Lower lobe of right lung (tissue), 2 donors: ENCODE data around the gene SLC17A7. TPM values are rescaled to one million over a fixed set of nuclear protein-coding genes. Genes with fewer than 3 reads are reported as not detected.

Experiments
- ATAC-seq, 2 donors: fragments of 200-7000 bp; cut with Tn5 transposase; one replicate each; pipeline ENCODE4 v1.9.1; 2020 to 2022; ENCODE audit warnings: mild to moderate bottlenecking in 2 of 2, moderate library complexity in 2 of 2
- DNase-seq: peaks from one replicate; pipeline ENCODE4 v3.0.0-alpha.2; 2020
- H3K27ac ChIP-seq: fragments of 200-600 bp; one replicate; pipeline ENCODE4 v1.8.0; 2022
- H3K27me3 ChIP-seq: fragments of 200-600 bp; one replicate; pipeline ENCODE4 v1.8.0; 2022; ENCODE audit warnings: low read depth
- H3K36me3 ChIP-seq: fragments of 200-600 bp; one replicate; pipeline ENCODE4 v1.8.0; 2022; ENCODE audit warnings: mild to moderate bottlenecking
- H3K4me1 ChIP-seq: fragments of 200-600 bp; one replicate; pipeline ENCODE4 v1.8.0; 2022
- H3K4me3 ChIP-seq: fragments of 200-600 bp; one replicate; pipeline ENCODE4 v1.8.0; 2022; ENCODE audit warnings: mild to moderate bottlenecking
- H3K9me3 ChIP-seq: fragments of 200-600 bp; one replicate; pipeline ENCODE4 v1.8.0; 2022
- CTCF ChIP-seq: fragments of 200-600 bp; IDR thresholded peaks from one replicate; pipeline ENCODE4 v1.8.0; 2022; ENCODE audit warnings: antibody characterized with exemption, mild to moderate bottlenecking
- intact Hi-C: fragments of 100-400 bp; cut with DNase I; formaldehyde crosslinking; loops from one replicate; pipeline ENCODE4 v1.11.0; 2022
- total RNA-seq: library from RNA; stranded (reverse); fragmentation: NEBNext Ultra II Directional; extraction: Animal tissue kit (Norgen Biotek cat#: 25700); gene quantifications from one replicate; pipeline ENCODE4 v1.2.1, GENCODE V29; 2021
- donor health status: DM: no; HTN: yes; CAD: no; lungs with severe emphysema.

SLC17A7 gene
- total RNA-seq, 1 donor from 2014 or later = 0.56 TPM

GRCh38 chr19:49421039-49421877, 20.1 kb downstream of the SLC17A7 start:
- Histone ChIP-seq H3K36me3 (no peaks in the 10 kb centered on the region), H3K27ac (no peak overlapping the region), H3K4me1 (peaks cover 27% of the 10 kb centered on the region), H3K4me3 (peak overlapping the region; percentile 41), H3K9me3 (no peaks in the 10 kb centered on the region), H3K27me3 (peaks cover 78% of the 10 kb centered on the region)
- no peak for TF ChIP-seq CTCF
- ATAC-seq (peak; percentile 67 to 86), DNase-seq (peak; percentile 77)
- intact Hi-C loops = no loop called here

- Histone ChIP-seq H3K36me3 (no peaks in the 10 kb centered on the region), H3K27ac (no peak overlapping the region), H3K9me3 (no peaks in the 10 kb centered on the region), H3K4me1 (peaks cover 27% of the 10 kb centered on the region), H3K27me3 (peaks cover 70% of the 10 kb centered on the region), H3K4me3 (no peak overlapping the region)
- intact Hi-C loops = no loop called here
- no peak for ATAC-seq
- TF ChIP-seq CTCF = no peak
- DNase-seq = no peak
Measured at GRCh38 chr19:49420227-49420626, 21.1 kb downstream of the SLC17A7 start.

GRCh38 chr19:49419173-49419572, 22.2 kb downstream of the SLC17A7 start:
- no peak for ATAC-seq
- Histone ChIP-seq H3K9me3 (no peaks in the 10 kb centered on the region), H3K4me3 (no peak overlapping the region), H3K36me3 (no peaks in the 10 kb centered on the region), H3K4me1 (peaks cover 27% of the 10 kb centered on the region), H3K27me3 (peaks cover 66% of the 10 kb centered on the region), H3K27ac (no peak overlapping the region)
- intact Hi-C loops = no loop called here
- no peak for DNase-seq
- TF ChIP-seq CTCF = no peak

- intact Hi-C loops = no loop called here
- Histone ChIP-seq H3K9me3 (no peaks in the 10 kb centered on the region), H3K4me3 (no peak overlapping the region), H3K4me1 (peaks cover 27% of the 10 kb centered on the region), H3K36me3 (no peaks in the 10 kb centered on the region), H3K27ac (no peak overlapping the region), H3K27me3 (peaks cover 59% of the 10 kb centered on the region)
- TF ChIP-seq CTCF = no peak
- ATAC-seq (no peak), DNase-seq (no peak)
Measured at GRCh38 chr19:49418511-49418910, 22.8 kb downstream of the SLC17A7 start.

- H3K27me3 ChIP-seq = peaks cover 45% of the 10 kb centered on the region
- H3K4me3 ChIP-seq = no peak overlapping the region
- no peak for TF ChIP-seq CTCF
- H3K9me3 ChIP-seq = no peaks in the 10 kb centered on the region
- ATAC-seq (no peak), DNase-seq (no peak)
- peaks cover 13% of the 10 kb centered on the region for H3K4me1 ChIP-seq
- no peaks in the 10 kb centered on the region for H3K36me3 ChIP-seq
- no peak overlapping the region for H3K27ac ChIP-seq
- intact Hi-C loops = no loop called here
Measured at GRCh38 chr19:49417088-49417487, 24.2 kb downstream of the SLC17A7 start.
